CD4-positive, alpha-beta memory T cell (primary cell): ENCODE measurements around the gene EPS8. TPM values are rescaled to one million over a fixed set of nuclear protein-coding genes. Genes with fewer than 3 reads are reported as not detected.

Experiments used
- CTCF ChIA-PET: fragments of 350-600 bp; sonication (Branson Sonifier 250); formaldehyde crosslinking; loops from one replicate; lab custom pipeline; 2021; ENCODE audit warnings: inconsistent platforms; ENCODE audit not compliant: partially characterized antibody; lab: Charles Lee
- POLR2A ChIA-PET: fragments of 350-600 bp; sonication (Branson Sonifier 250); formaldehyde crosslinking; loops from one replicate; lab custom pipeline; 2021; ENCODE audit not compliant: partially characterized antibody; lab: Charles Lee
- DNase-seq, 5 donors: peaks; one replicate each; pipeline versions ENCODE4 v3.0.0 to v3.0.0-alpha.2; 2020 to 2022; ENCODE audit warnings: mixed read lengths in 1 of 5
- H3K27ac ChIP-seq: one replicate; pipeline ENCODE4 v1.7.0; 2013; ENCODE audit warnings: low read depth, low read length
- H3K27me3 ChIP-seq: 2 replicates; pipeline ENCODE4 v1.7.0; 2013; ENCODE audit warnings: mild to moderate bottlenecking, low read length, moderate library complexity; ENCODE audit not compliant: insufficient read depth
- H3K36me3 ChIP-seq: 2 replicates; pipeline ENCODE4 v1.7.0; 2013; ENCODE audit warnings: mild to moderate bottlenecking, low read length, moderate library complexity; ENCODE audit not compliant: insufficient read depth
- H3K4me1 ChIP-seq: 2 replicates; pipeline ENCODE4 v1.7.0; 2013; ENCODE audit warnings: mild to moderate bottlenecking, low read length, moderate library complexity; ENCODE audit not compliant: insufficient read depth
- H3K4me3 ChIP-seq, 2 donors: one replicate each; pipeline ENCODE4 v1.7.0; 2013; ENCODE audit warnings: low read length in 2 of 2, mild to moderate bottlenecking in 1 of 2
- H3K9me3 ChIP-seq, 2 donors: one replicate each; pipeline ENCODE4 v1.7.0; 2013; ENCODE audit warnings: low read length in 2 of 2, control low read depth in 1 of 2; ENCODE audit not compliant: control insufficient read depth in 1 of 2
- H3K27ac Mint-ChIP-seq, 7 donors: one replicate each; pipeline ENCODE4 v1.8.0; 2020 to 2021; ENCODE audit warnings: mixed read lengths in 7 of 7, mild to moderate bottlenecking in 6 of 7, inconsistent platforms in 3 of 7, moderate library complexity in 3 of 7
- H3K27me3 Mint-ChIP-seq, 2 donors: one replicate each; pipeline ENCODE4 v1.8.0; 2020 to 2021; ENCODE audit warnings: mixed read lengths in 2 of 2
- H3K36me3 Mint-ChIP-seq, 2 donors: one replicate each; pipeline ENCODE4 v1.8.0; 2020 to 2021; ENCODE audit warnings: mixed read lengths in 2 of 2, inconsistent platforms in 1 of 2, mild to moderate bottlenecking in 1 of 2
- H3K4me1 Mint-ChIP-seq, 4 donors: one replicate each; pipeline ENCODE4 v1.8.0; 2020 to 2021; ENCODE audit warnings: mixed read lengths in 4 of 4, mild to moderate bottlenecking in 1 of 4
- H3K4me3 Mint-ChIP-seq, 8 donors: one replicate each; pipeline ENCODE4 v1.8.0; 2020 to 2021; ENCODE audit warnings: mixed read lengths in 8 of 8, mild to moderate bottlenecking in 7 of 8, moderate library complexity in 6 of 8, inconsistent platforms in 3 of 8
- H3K9me3 Mint-ChIP-seq, 8 donors: one replicate each; pipeline ENCODE4 v1.8.0; 2020 to 2021; ENCODE audit warnings: mixed read lengths in 8 of 8, mild to moderate bottlenecking in 5 of 8, inconsistent platforms in 3 of 8, moderate library complexity in 1 of 8
- intact Hi-C: fragments of 100-400 bp; cut with micrococcal nuclease; formaldehyde crosslinking; loops from one replicate; pipeline ENCODE4 v1.15.1; 2023
- polyA plus RNA-seq, 2 donors: library from polyadenylated mRNA; unstranded; fragments of 300-500 nt; fragmentation: Illumina TruSeq; gene quantifications; one replicate each; pipeline ENCODE4 v1.2.3, GENCODE V29; 2021
- total RNA-seq, 2 experiments: library from RNA; stranded (reverse); gene quantifications; one replicate each; pipeline ENCODE4 v1.2.3, GENCODE V29; 2021

Gene EPS8
- total and polyA plus RNA-seq, 4 experiments from 2014 or later, result 2.6 to 4.0 (median 3.6) TPM

GRCh38 chr12:15600223-15600935, 188.8 kb downstream of the EPS8 start:
- H3K4me1 Mint-ChIP-seq, result no peaks in the 10 kb centered on the region
- DNase-seq, result no peak
- no peaks in the 10 kb centered on the region for H3K9me3 Mint-ChIP-seq

GRCh38 chr12:15599266-15600037, 189.7 kb downstream of the EPS8 start:
- H3K4me3 ChIP-seq, result no peak overlapping the region
- H3K27me3 Mint-ChIP-seq, result peaks cover 0 to 2% of the 10 kb centered on the region in 2 donors
- H3K27ac ChIP-seq, result no peak overlapping the region
- peaks cover 0 to 8% of the 10 kb centered on the region in 2 donors for H3K36me3 Mint-ChIP-seq
- CTCF ChIA-PET, result interaction anchor here (0.9 kb wide), 1 partner anchor 9 kb away, joined by 3 read pairs; no protein-coding TSS in a partner anchor
- intact Hi-C loops, result no loop called here
- no peaks in the 10 kb centered on the region for H3K4me1 Mint-ChIP-seq
- H3K9me3 ChIP-seq, result no peaks in the 10 kb centered on the region
- H3K4me3 Mint-ChIP-seq, result no peak overlapping the region
- DNase-seq, result no peak
- no peaks in the 10 kb centered on the region for H3K4me1 ChIP-seq
- no peak overlapping the region for H3K27ac Mint-ChIP-seq
- POLR2A ChIA-PET, result no interaction called here
- no peaks in the 10 kb centered on the region for H3K9me3 Mint-ChIP-seq
- H3K36me3 ChIP-seq, result no peaks in the 10 kb centered on the region
- no peaks in the 10 kb centered on the region for H3K27me3 ChIP-seq

More at GRCh38 chr12:15600223-15600935, 188.8 kb downstream of the EPS8 start:
- H3K9me3 ChIP-seq, result no peaks in the 10 kb centered on the region
- no peaks in the 10 kb centered on the region for H3K4me1 ChIP-seq
- H3K27ac ChIP-seq, result no peak overlapping the region
- intact Hi-C loops, result no loop called here
- H3K27me3 ChIP-seq, result no peaks in the 10 kb centered on the region
- CTCF ChIA-PET, result no interaction called here
- no peaks in the 10 kb centered on the region for H3K36me3 ChIP-seq
- H3K4me3 ChIP-seq, result no peak overlapping the region
- POLR2A ChIA-PET, result no interaction called here
- Mint-ChIP-seq H3K36me3 (peaks cover 0 to 1% of the 10 kb centered on the region in 2 donors), H3K4me3 (no peak overlapping the region), H3K27me3 (peaks cover 0 to 2% of the 10 kb centered on the region in 2 donors), H3K27ac (no peak overlapping the region)

GRCh38 chr12:15597125-15597830, 191.9 kb downstream of the EPS8 start:
- peaks cover 0 to 2% of the 10 kb centered on the region in 2 donors for H3K27me3 Mint-ChIP-seq
- no peaks in the 10 kb centered on the region for H3K9me3 Mint-ChIP-seq
- intact Hi-C loops, result no loop called here
- peak overlapping the region in 1 of 7 donors; percentile 6 for H3K27ac Mint-ChIP-seq
- Histone ChIP-seq H3K27ac (no peak overlapping the region), H3K27me3 (no peaks in the 10 kb centered on the region), H3K4me1 (no peaks in the 10 kb centered on the region), H3K9me3 (no peaks in the 10 kb centered on the region), H3K4me3 (no peak overlapping the region), H3K36me3 (no peaks in the 10 kb centered on the region)
- POLR2A ChIA-PET, result no interaction called here
- CTCF ChIA-PET, result no interaction called here
- H3K36me3 Mint-ChIP-seq, result peaks cover 0 to 8% of the 10 kb centered on the region in 2 donors
- no peaks in the 10 kb centered on the region for H3K4me1 Mint-ChIP-seq
- no peak overlapping the region for H3K4me3 Mint-ChIP-seq
- DNase-seq, result no peak

- H3K27ac ChIP-seq, result no peak overlapping the region
- no peaks in the 10 kb centered on the region for H3K36me3 ChIP-seq
- no peak overlapping the region for H3K4me3 ChIP-seq
- no peaks in the 10 kb centered on the region for H3K9me3 ChIP-seq
- Mint-ChIP-seq H3K4me3 (no peak overlapping the region), H3K36me3 (peaks cover 0 to 8% of the 10 kb centered on the region in 2 donors), H3K4me1 (no peaks in the 10 kb centered on the region), H3K27ac (no peak overlapping the region), H3K9me3 (no peaks in the 10 kb centered on the region), H3K27me3 (no peaks in the 10 kb centered on the region)
- H3K4me1 ChIP-seq, result no peaks in the 10 kb centered on the region
- intact Hi-C loops, result no loop called here
- DNase-seq, result no peak
- ChIA-PET POLR2A (no interaction called here), CTCF (no interaction called here)
- H3K27me3 ChIP-seq, result no peaks in the 10 kb centered on the region
Observed at GRCh38 chr12:15596174-15596573, 193.0 kb downstream of the EPS8 start.

- H3K4me3 ChIP-seq, result no peak overlapping the region
- POLR2A ChIA-PET, result no interaction called here
- Mint-ChIP-seq H3K9me3 (no peaks in the 10 kb centered on the region), H3K4me3 (no peak overlapping the region), H3K27me3 (peaks cover 3 to 5% of the 10 kb centered on the region in 2 donors), H3K4me1 (peaks cover 3 to 10% (median 8%) of the 10 kb centered on the region in 4 donors), H3K36me3 (peaks cover 4 to 11% of the 10 kb centered on the region in 2 donors), H3K27ac (no peak overlapping the region)
- H3K4me1 ChIP-seq, result peaks cover 9% of the 10 kb centered on the region
- no peak for DNase-seq
- H3K27me3 ChIP-seq, result no peaks in the 10 kb centered on the region
- intact Hi-C loops, result loop anchor here (5.0 kb wide), 2 partner anchors 179 to 194 kb away; partner anchors contain the start of gene EPS8
- no peaks in the 10 kb centered on the region for H3K9me3 ChIP-seq
- H3K27ac ChIP-seq, result no peak overlapping the region
- CTCF ChIA-PET, result interaction anchor here (1.4 to 12.3 kb wide), 3 partner anchors 8 to 264 kb away, joined by 5 to 394 read pairs (median 69); no protein-coding TSS in a partner anchor
- no peaks in the 10 kb centered on the region for H3K36me3 ChIP-seq
Observed at GRCh38 chr12:15592934-15593333, 196.3 kb downstream of the EPS8 start.

GRCh38 chr12:15591811-15592210, 197.4 kb downstream of the EPS8 start:
- H3K27me3 ChIP-seq, result no peaks in the 10 kb centered on the region
- Mint-ChIP-seq H3K36me3 (peaks cover 5 to 13% of the 10 kb centered on the region in 2 donors), H3K27ac (no peak overlapping the region), H3K9me3 (no peaks in the 10 kb centered on the region), H3K4me3 (no peak overlapping the region), H3K4me1 (peaks cover 3 to 10% (median 8%) of the 10 kb centered on the region in 4 donors), H3K27me3 (peaks cover 3 to 5% of the 10 kb centered on the region in 2 donors)
- ChIA-PET POLR2A (no interaction called here), CTCF (interaction anchor here (0.6 to 12.3 kb wide), 6 partner anchors 35 to 299 kb away, joined by 3 to 394 read pairs (median 9); no protein-coding TSS in a partner anchor)
- H3K36me3 ChIP-seq, result no peaks in the 10 kb centered on the region
- no peaks in the 10 kb centered on the region for H3K9me3 ChIP-seq
- H3K27ac ChIP-seq, result no peak overlapping the region
- DNase-seq, result no peak
- no peak overlapping the region for H3K4me3 ChIP-seq
- intact Hi-C loops, result loop anchor here (5.0 kb wide), 2 partner anchors 180 to 195 kb away; partner anchors contain the start of gene EPS8
- H3K4me1 ChIP-seq, result peaks cover 9% of the 10 kb centered on the region
